Progenitor cell of endocrine pancreas (in vitro differentiated cells): ENCODE data around the gene RAPGEFL1. TPM values are rescaled to one million over a fixed set of nuclear protein-coding genes. Genes with fewer than 3 reads are reported as not detected.
"Not testable (repeated sequence)": the region's sequence is repeated elsewhere in the genome, so short reads cannot be mapped to it uniquely, and the experiment has no call there.

ENCODE experiments used
- DNase-seq: peaks from one replicate; pipeline ENCODE4 v3.0.0; 2021; ENCODE audit warnings: low spot score; ENCODE audit not compliant: unreplicated experiment
- H3K27ac Mint-ChIP-seq: 2 replicates; pipeline ENCODE4 v1.8.0; 2021; ENCODE audit warnings: mild to moderate bottlenecking, moderate library complexity, mixed read lengths
- H3K27me3 Mint-ChIP-seq: 2 replicates; pipeline ENCODE4 v1.8.0; 2021; ENCODE audit warnings: mixed read lengths
- H3K36me3 Mint-ChIP-seq: 2 replicates; pipeline ENCODE4 v1.8.0; 2022; ENCODE audit warnings: mixed read lengths; ENCODE audit not compliant: insufficient read depth
- H3K4me1 Mint-ChIP-seq: 2 replicates; pipeline ENCODE4 v1.8.0; 2021; ENCODE audit warnings: low read depth, mixed read lengths
- H3K4me3 Mint-ChIP-seq: 2 replicates; pipeline ENCODE4 v1.8.0; 2021; ENCODE audit warnings: low read depth, mild to moderate bottlenecking, moderate library complexity, mixed read lengths
- H3K9me3 Mint-ChIP-seq: 2 replicates; pipeline ENCODE4 v1.8.0; 2021; ENCODE audit warnings: low read depth, mixed read lengths
- CTCF ChIP-seq: fragments of 200-600 bp; sonication (generic); IDR thresholded peaks from one replicate; pipeline ENCODE4 v1.5.0; 2021; ENCODE audit warnings: antibody characterized with exemption, mild to moderate bottlenecking; ENCODE audit not compliant: unreplicated experiment
- total RNA-seq: library from RNA; stranded (reverse); gene quantifications from 2 replicates; pipeline ENCODE4 v1.2.1, GENCODE V29; 2021

The RAPGEFL1 gene
- total RNA-seq, 1 donor from 2014 or later: 17.0 TPM

- H3K27ac Mint-ChIP-seq: no peak overlapping the region
- TF ChIP-seq CTCF: no peak
- peaks cover 5% of the 10 kb centered on the region for H3K4me1 Mint-ChIP-seq
- DNase-seq: no peak
- no peak overlapping the region for H3K4me3 Mint-ChIP-seq
- H3K27me3 Mint-ChIP-seq: peaks cover 8% of the 10 kb centered on the region
- H3K9me3 Mint-ChIP-seq: no peaks in the 10 kb centered on the region
- no peaks in the 10 kb centered on the region for H3K36me3 Mint-ChIP-seq
Measured at GRCh38 chr17:40194821-40195220, 17.6 kb downstream of the RAPGEFL1 start.

GRCh38 chr17:40197550-40197949 is 20.3 kb downstream of the RAPGEFL1 start:
- Mint-ChIP-seq H3K27me3 (no peaks in the 10 kb centered on the region), H3K36me3 (no peaks in the 10 kb centered on the region), H3K27ac (no peak overlapping the region), H3K4me1 (no peaks in the 10 kb centered on the region), H3K4me3 (no peak overlapping the region), H3K9me3 (no peaks in the 10 kb centered on the region)
- no peak for TF ChIP-seq CTCF
- DNase-seq: no peak

- H3K4me1 Mint-ChIP-seq, H3K27me3 Mint-ChIP-seq, H3K27ac Mint-ChIP-seq, DNase-seq, H3K36me3 Mint-ChIP-seq, H3K4me3 Mint-ChIP-seq, H3K9me3 Mint-ChIP-seq: not testable (repeated sequence)
Measured at GRCh38 chr17:40197965-40198456, 20.7 kb downstream of the RAPGEFL1 start.

GRCh38 chr17:40198576-40198975 is 21.3 kb downstream of the RAPGEFL1 start:
- no peak for DNase-seq
- H3K36me3 Mint-ChIP-seq: no peaks in the 10 kb centered on the region
- H3K27me3 Mint-ChIP-seq: no peaks in the 10 kb centered on the region
- no peaks in the 10 kb centered on the region for H3K9me3 Mint-ChIP-seq
- TF ChIP-seq CTCF: no peak
- H3K27ac Mint-ChIP-seq: no peak overlapping the region
- no peak overlapping the region for H3K4me3 Mint-ChIP-seq
- no peaks in the 10 kb centered on the region for H3K4me1 Mint-ChIP-seq

GRCh38 chr17:40203131-40203530 is 25.9 kb downstream of the RAPGEFL1 start:
- H3K27me3 Mint-ChIP-seq: no peaks in the 10 kb centered on the region
- no peaks in the 10 kb centered on the region for H3K36me3 Mint-ChIP-seq
- H3K4me1 Mint-ChIP-seq: no peaks in the 10 kb centered on the region
- H3K27ac Mint-ChIP-seq: no peak overlapping the region
- no peaks in the 10 kb centered on the region for H3K9me3 Mint-ChIP-seq
- DNase-seq: no peak
- no peak overlapping the region for H3K4me3 Mint-ChIP-seq
- TF ChIP-seq CTCF: no peak

GRCh38 chr17:40206193-40206592 is 28.9 kb downstream of the RAPGEFL1 start:
- not testable (repeated sequence) for H3K27me3 Mint-ChIP-seq, H3K4me1 Mint-ChIP-seq, DNase-seq, H3K4me3 Mint-ChIP-seq, H3K9me3 Mint-ChIP-seq, H3K27ac Mint-ChIP-seq, H3K36me3 Mint-ChIP-seq
